ENCODE measurements around the gene GOLGA6L2.

The GOLGA6L2 gene

DNA sequence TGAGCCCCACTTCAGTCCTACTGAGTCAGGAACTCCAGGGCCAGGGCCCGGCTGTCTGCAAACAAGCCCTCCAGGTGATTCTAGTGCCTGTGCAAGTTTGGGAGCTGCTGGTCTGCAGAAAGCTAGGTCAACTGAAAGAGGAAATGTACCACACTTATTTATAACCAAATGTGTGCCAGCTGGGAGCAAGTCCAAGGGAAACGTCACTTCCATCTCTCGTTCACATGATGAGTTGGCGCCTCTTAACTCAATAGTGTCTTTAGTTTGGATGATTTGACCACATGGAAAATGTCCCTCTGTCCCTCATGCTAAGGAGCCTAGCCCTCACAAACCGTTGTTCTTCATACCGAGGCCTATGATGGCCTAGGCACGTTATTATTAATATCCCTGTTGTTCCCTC is 49.3 kb downstream of the GOLGA6L2 start:
- no peak overlapping the region for H3K4me3 ChIP-seq (replicated peaks in 1 of 2; ENCODE audit: low read depth in 2 of 2, low read length in 2 of 2)
- TF ChIP-seq, protein P1, sequence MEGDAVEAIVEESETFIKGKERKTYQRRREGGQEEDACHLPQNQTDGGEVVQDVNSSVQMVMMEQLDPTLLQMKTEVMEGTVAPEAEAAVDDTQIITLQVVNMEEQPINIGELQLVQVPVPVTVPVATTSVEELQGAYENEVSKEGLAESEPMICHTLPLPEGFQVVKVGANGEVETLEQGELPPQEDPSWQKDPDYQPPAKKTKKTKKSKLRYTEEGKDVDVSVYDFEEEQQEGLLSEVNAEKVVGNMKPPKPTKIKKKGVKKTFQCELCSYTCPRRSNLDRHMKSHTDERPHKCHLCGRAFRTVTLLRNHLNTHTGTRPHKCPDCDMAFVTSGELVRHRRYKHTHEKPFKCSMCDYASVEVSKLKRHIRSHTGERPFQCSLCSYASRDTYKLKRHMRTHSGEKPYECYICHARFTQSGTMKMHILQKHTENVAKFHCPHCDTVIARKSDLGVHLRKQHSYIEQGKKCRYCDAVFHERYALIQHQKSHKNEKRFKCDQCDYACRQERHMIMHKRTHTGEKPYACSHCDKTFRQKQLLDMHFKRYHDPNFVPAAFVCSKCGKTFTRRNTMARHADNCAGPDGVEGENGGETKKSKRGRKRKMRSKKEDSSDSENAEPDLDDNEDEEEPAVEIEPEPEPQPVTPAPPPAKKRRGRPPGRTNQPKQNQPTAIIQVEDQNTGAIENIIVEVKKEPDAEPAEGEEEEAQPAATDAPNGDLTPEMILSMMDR (IDR thresholded peaks at IDR 0.05; ENCODE audit: low read depth, low read length): no peak
- no peak for DNase-seq (ENCODE audit: low read depth in 2 of 2)

DNA sequence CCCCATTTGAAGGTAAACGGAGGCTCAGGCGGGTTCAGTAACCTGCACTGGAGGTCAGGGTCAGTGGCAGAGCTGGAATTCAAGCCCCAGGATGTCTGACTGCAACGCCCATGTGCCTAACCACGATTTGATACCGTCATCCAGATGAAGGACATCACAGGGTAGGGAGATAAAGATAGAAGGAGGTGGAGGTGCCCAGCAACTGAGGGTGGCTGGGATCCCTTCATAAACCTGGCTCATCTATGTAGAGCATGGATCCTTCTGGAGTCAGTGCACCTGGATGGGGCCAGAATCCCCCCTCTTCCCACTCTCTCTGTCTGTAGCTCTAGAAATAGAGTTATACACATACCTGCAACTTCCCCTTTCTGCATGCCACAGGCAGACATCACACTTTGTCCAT is 51.2 kb downstream of the GOLGA6L2 start:
- DNase-seq (ENCODE audit: low read depth in 2 of 2): no peak
- TF ChIP-seq, protein P1 (IDR thresholded peaks at IDR 0.05; ENCODE audit: low read depth, low read length): no peak
- no peak overlapping the region for H3K4me3 ChIP-seq (replicated peaks in 1 of 2; ENCODE audit: low read depth in 2 of 2, low read length in 2 of 2)

DNA sequence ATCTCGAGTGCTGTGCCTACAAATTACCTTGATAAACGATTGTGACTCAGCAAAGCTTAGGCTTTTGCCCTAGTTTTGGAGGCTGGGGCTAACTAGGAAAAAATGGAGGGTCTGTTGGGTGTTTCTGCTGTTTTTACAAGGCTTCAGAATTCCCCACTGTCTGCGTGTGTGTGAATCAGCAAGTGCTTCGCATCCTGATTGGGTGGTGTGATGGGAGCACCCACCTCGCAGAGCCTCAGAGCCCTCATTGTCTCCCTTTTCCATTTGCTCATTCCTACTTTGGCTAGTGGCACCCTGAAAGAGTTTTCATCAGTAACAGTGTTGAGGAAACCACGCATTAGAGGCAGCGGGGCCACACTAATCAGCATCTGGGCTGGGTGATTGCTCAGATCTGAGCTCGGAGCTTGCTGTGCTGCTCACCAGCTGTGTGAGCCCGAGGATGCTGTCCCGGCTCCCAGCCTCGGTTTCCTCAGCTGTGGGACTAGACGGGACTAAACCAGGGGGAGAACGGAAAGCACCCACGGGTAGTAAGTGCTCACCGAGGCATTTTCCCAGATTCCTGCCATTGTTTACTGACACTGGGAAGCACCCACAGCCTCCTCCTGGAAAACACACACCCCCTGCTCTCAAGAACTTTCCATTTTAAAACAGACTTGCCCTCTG is 51.9 kb downstream of the GOLGA6L2 start:
- DNase-seq (ENCODE audit: low read depth in 2 of 2): no peak
- TF ChIP-seq, protein P1 (IDR thresholded peaks at IDR 0.05; ENCODE audit: low read depth, low read length): no peak

More for the DNA sequence above, 51.9 kb downstream of the GOLGA6L2 start:
- H3K4me3 ChIP-seq (replicated peaks in 1 of 2; ENCODE audit: low read depth in 2 of 2, low read length in 2 of 2): no peak overlapping the region
